Gastroesophageal sphincter (tissue), 3 donors: ENCODE measurements around the gene RAB7A.

Source experiments
- CTCF ChIP-seq, 4 experiments: fragments of 200-600 bp in 2 of 4; fragments of 450-650 bp in 2 of 4; sonication (generic) in 1 of 4; IDR thresholded peaks; one replicate each; pipeline ENCODE4 v1.5.1; 2017 to 2019; ENCODE audit warnings: antibody characterized with exemption in 4 of 4, mild to moderate bottlenecking in 2 of 4, moderate library complexity in 2 of 4
- EP300 ChIP-seq: sonication (generic); formaldehyde crosslinking; IDR thresholded peaks from one replicate; pipeline ENCODE4 v1.6.1; 2017; ENCODE audit warnings: antibody characterized with exemption, mild to moderate bottlenecking
- POLR2A ChIP-seq, 2 donors: fragments of 450-650 bp; IDR thresholded peaks; one replicate each; pipeline ENCODE4 v1.6.1; 2017; ENCODE audit warnings: antibody characterized with exemption in 2 of 2, mild to moderate bottlenecking in 2 of 2, moderate library complexity in 1 of 2
- POLR2AphosphoS5 ChIP-seq: sonication (generic); formaldehyde crosslinking; IDR thresholded peaks from one replicate; pipeline ENCODE4 v1.6.1; 2017; ENCODE audit warnings: antibody characterized with exemption

GRCh38 chr3:128679338-128679737, 46.6 kb upstream of the RAB7A start:
- no peak for TF ChIP-seq CTCF (IDR thresholded peaks at IDR 0.05)
- TF ChIP-seq POLR2A (IDR thresholded peaks at IDR 0.05): no peak
- TF ChIP-seq POLR2AphosphoS5: no peak
- TF ChIP-seq EP300: no peak
